ENCODE measurements around the gene TBC1D14. TPM values are rescaled to one million over a fixed set of nuclear protein-coding genes. Genes with fewer than 3 reads are reported as not detected.
A peak's percentile ranks its signal among the peaks of the same experiment; 100 is the strongest.

Gene TBC1D14
- total RNA-seq, 1 experiment from 2014 or later: 50.2 TPM

- H4K20me1 ChIP-seq (ENCODE audit: control insufficient read depth, insufficient read depth, insufficient read length): no peaks in the 10 kb centered on the region
These were observed 8.0 kb downstream of the TBC1D14 start for GRCh38 chr4:6917461-6918271.

More at GRCh38 chr4:6917461-6918271, 8.0 kb downstream of the TBC1D14 start:
- no peak overlapping the region for H2AK5ac ChIP-seq (ENCODE audit: insufficient read length, low read length)
- no peak overlapping the region for H4K5ac ChIP-seq (ENCODE audit: insufficient read length, low read depth, low read length)
- peak overlapping the region in 1 of 3 experiments; percentile 87; a peak in 2 of 7 replicates for H3K27ac Mint-ChIP-seq
- H3T11ph ChIP-seq (ENCODE audit: low read length): no peak overlapping the region
- H4K91ac ChIP-seq (ENCODE audit: insufficient read length, low read depth, low read length): no peak overlapping the region
- no peaks in the 10 kb centered on the region for H3K23me2 ChIP-seq (ENCODE audit: insufficient read length, low read depth, low read length, poor library complexity, severe bottlenecking)
- H3K9ac ChIP-seq (ENCODE audit: extremely low read depth, insufficient read length, low read length): no peak overlapping the region
- no CpG with 5 or more reads among the region's 18 CpGs for WGBS (ENCODE audit: extremely low coverage, insufficient read length, low lambda C conversion rate)
- TF ChIP-seq CTCF (conservative IDR thresholded peaks at IDR 0.05): peak; percentile 76
- no peak overlapping the region for H2BK15ac ChIP-seq (ENCODE audit: low read depth, low read length)
- H2BK5ac ChIP-seq (ENCODE audit: insufficient read length, low read length): no peak overlapping the region
- H2BK120ac ChIP-seq (ENCODE audit: low read depth, low read length, poor library complexity, severe bottlenecking): no peak overlapping the region
- no peak overlapping the region for H3K23ac ChIP-seq (ENCODE audit: insufficient read length, low read depth, low read length)
- no peak overlapping the region for H2BK20ac ChIP-seq (ENCODE audit: low read depth, low read length, poor library complexity, severe bottlenecking)
- H3K18ac ChIP-seq (ENCODE audit: insufficient read length, low read depth, low read length): no peak overlapping the region
- peaks cover 4% of the 10 kb centered on the region; the same call in 1 of the 2 replicates for H3K4me1 ChIP-seq (ENCODE audit: insufficient read depth, low read length)
- H3K9me3 ChIP-seq (ENCODE audit: control insufficient read depth, low read depth, low read length): no peaks in the 10 kb centered on the region
- H3K4me1 Mint-ChIP-seq: peaks cover 33 to 42% of the 10 kb centered on the region in 2 experiments
- no peak overlapping the region for H2AFZ ChIP-seq (ENCODE audit: low read length)
- no peak overlapping the region for H3K56ac ChIP-seq (ENCODE audit: insufficient read length, low read depth, low read length)
- peak; percentile 59 for DNase-seq
- H3K27me3 ChIP-seq (ENCODE audit: insufficient read depth, low read length): no peaks in the 10 kb centered on the region
- no peaks in the 10 kb centered on the region; the same call in 1 of the 2 replicates for H3K79me2 ChIP-seq (ENCODE audit: insufficient read depth, low read length)
- no peaks in the 10 kb centered on the region for H3K27me3 Mint-ChIP-seq (ENCODE audit: low read depth)
- H3K4me2 ChIP-seq (ENCODE audit: insufficient read depth, insufficient read length, low read length): no peak overlapping the region
- H2BK12ac ChIP-seq (ENCODE audit: insufficient read length, low read depth, low read length): no peak overlapping the region
- H3K4me3 Mint-ChIP-seq: no peak overlapping the region; a peak in 1 of 5 replicates
- H3K36me3 Mint-ChIP-seq (ENCODE audit: insufficient read depth in 1 of 3, low read depth in 3 of 3): no peaks in the 10 kb centered on the region
- no peak overlapping the region for H4K8ac ChIP-seq (replicated peaks; ENCODE audit: insufficient read length, low read depth, low read length)
- no peak overlapping the region for H3K14ac ChIP-seq (ENCODE audit: insufficient read depth, low read length)
- no peaks in the 10 kb centered on the region for H3K9me3 Mint-ChIP-seq
- H3K4ac ChIP-seq (ENCODE audit: low read depth, low read length): no peak overlapping the region
- H3K27ac ChIP-seq (ENCODE audit: insufficient read length, low read depth, low read length): no peak overlapping the region
- H3K79me1 ChIP-seq (ENCODE audit: insufficient read depth, low read depth, low read length, poor library complexity, severe bottlenecking): peaks cover 5% of the 10 kb centered on the region
